HG02610 (cell line): ENCODE measurements around the gene LHFPL3.
"Not testable (repeated sequence)": the region's sequence is repeated elsewhere in the genome, so short reads cannot be mapped to it uniquely, and the experiment has no call there.

ENCODE experiments used
- ATAC-seq: cut with Tn5 transposase; IDR thresholded peaks from one replicate; pipeline ENCODE4 v1.9.1; 2021; ENCODE audit warnings: mild to moderate bottlenecking, moderate library complexity; ENCODE audit not compliant: unreplicated experiment

LHFPL3 gene

DNA sequence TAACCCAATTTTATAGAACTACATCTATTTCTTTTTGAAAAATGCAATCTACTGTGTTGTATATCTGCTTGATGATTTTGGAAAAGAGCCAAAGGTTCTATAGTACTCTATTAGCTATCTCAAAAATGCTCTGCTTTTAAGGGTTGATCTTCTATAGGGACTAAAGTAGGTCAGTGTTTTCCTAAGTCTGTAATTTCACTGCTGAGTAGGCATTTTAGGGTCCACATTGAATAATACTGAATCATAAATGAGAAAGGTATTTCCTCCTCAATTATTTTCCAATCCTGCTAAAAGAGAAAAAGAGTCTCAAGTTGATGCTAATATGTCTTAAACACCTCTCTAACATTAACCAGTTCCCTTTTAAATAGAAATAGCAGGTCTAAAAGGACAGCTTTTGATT lies 244.2 kb downstream of the LHFPL3 start:
- ATAC-seq, result no peak

DNA sequence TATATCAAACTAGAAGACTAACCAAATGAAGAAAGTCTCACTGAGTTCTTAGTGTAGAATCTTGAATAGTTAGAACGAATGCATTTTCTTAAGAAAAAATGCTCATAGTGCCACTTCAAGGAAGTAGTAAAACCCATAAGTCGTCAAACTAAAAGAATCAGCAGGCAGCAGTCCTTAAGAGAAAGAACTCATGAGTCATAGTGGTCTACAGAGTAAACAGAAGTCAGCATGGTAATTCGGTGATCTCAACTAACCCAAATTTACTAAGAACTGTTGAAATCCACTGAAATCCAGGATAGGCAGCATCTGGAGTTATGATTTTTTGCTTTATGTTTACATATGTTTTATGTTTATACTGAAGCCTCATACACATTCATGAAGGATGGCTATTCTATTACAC lies 256.2 kb downstream of the LHFPL3 start:
- no peak for ATAC-seq

DNA sequence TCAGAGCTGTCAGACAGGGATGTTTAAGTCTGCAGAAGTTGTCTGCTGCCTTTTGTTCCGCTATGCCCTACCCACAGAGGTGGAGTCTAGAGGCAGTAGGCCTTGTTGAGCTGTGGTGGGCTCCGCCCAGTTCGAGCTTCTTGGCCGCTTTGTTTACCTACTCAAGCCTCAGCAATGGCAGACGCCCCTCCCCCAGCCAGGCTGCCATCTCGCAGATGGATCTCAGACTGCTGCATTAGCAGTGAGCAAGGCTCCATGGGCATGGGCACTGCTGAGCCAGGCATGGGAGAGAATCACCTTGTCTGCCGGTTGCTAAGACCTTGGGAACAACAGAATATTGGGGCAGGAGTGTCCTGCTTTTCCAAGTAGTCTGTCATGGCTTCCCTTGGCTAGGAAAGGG lies 267.2 kb downstream of the LHFPL3 start:
- ATAC-seq, result not testable (repeated sequence)

DNA sequence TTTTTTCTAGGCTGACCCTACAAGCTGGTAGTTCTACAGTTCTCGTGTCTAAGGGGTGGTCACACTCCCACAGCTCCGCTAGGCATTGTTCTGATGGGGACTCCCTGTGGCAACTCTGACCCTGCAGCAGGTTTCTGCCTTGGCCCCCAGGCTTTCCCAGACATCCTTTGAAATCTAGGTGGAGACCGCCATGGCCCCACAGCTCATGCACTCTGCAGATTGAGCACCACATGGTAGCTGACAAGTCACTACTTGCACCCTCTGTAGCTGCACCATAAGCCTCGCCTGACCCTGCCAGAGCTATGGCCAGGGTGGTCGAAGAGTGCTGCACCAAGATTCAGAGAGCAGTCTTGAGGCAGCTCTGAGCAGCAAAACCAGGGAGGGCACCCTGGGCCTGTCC lies 275.6 kb downstream of the LHFPL3 start:
- ATAC-seq, result no peak

DNA sequence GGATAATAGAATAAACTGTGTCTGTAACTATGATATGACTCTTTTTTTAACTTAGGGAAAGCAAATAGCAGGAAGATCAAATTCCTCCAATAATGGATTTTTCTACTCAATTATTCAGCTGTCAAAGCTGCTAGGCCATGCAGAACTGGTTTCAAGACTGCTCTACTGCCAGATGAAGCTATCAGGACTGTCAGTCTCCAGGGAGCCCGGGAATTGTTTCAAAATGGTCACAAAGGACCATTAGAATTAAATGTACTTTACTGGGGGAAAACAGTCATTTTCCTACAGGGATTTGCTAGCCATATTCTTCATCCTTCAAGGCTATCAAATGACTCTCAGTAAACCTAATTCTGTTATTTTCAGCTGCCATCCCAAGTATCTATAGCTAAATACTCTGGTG lies 276.3 kb downstream of the LHFPL3 start:
- no peak for ATAC-seq

DNA sequence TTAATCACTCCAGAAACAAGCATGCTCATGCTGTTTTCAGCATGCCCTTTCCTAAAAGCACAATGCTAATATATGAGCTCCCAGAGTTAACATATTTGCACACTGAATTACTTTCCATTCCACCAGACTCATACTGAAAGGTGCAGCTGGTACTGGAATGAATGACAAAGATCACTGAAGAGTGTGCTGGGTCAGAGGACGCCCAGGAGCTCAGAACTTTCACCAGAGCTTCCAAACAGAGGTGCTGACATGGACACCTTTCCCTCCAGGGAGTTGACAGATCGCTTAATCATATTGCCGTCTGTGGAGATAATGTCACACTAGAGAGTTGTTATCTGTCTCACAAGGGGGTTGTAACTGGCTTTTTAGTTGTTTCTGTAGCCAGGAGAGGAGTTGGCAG lies 292.9 kb downstream of the LHFPL3 start:
- peak; percentile 88 for ATAC-seq

DNA sequence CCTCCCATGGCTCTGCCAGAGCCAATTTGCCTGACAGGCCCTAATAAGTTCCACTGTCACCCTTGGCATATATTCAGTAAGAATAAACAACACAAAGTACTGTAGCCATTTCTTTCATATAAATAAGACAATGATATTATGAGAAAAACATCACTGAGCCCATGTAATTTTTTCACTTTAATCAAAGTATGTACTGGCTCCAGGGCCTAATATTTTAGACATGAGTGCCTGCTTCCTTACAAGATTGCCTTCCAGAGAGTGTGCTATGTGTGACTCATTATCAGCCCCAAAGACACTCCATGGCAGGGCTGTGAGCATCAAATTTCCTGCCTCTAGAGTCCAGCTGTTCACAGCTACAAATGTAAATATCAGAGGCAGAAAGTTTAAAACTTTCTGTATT lies 297.6 kb downstream of the LHFPL3 start:
- ATAC-seq, result no peak

DNA sequence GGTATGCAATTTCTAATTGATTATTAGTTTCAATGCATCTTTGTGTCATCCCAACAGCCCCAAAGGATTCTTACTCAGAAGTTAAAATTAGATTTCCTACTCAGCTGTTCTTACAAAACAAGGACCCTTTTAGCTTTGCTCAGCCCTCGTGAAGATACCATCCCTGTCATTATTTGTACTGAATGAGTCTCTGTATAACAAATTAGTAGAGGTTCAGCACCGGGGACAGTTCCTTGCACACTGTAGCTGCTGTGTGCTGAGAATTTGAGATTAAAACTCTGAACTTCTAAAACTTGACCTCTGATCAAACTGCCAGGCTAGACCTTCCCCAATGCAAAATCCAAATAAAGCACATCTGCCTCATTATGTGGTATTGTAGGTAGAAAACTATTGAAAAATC lies 299.1 kb downstream of the LHFPL3 start:
- no peak for ATAC-seq

DNA sequence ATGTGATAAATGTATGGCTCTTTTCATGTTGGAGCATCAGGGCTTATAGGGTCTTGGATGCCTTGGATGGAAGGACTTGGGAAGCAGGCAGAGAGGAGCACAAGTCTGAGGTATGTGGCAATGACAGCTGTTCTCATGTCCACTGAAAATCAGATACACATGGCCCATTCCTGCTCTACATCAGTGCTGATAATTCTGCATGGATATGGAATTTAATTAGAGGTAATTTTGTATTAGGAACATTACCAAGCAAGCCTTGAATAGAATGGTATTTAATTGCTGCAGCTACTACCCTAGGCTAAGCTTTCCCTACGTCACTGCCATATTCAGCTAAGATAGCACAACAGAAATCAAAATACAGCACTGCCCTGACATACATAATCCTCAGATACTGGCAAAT lies 299.6 kb downstream of the LHFPL3 start:
- no peak for ATAC-seq

DNA sequence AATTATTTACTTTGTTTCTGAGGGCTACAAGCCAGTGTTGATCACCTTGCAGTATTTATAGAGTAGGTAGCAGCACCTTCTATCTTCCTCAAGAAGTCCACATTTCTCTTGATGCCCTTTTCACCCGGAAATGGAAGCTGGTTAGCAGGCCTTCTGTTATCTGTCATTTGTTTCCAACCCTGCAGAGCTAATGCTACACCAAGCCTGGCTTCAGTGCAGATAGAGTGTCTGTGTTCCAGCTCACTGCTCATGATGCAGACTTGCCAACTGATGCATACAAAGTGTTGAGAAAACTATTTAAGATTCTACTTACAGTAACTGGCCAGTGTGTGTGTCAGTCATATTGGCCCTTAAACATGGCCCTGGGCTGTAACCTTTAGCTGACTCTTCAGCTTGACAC lies 301.0 kb downstream of the LHFPL3 start:
- ATAC-seq, result no peak

DNA sequence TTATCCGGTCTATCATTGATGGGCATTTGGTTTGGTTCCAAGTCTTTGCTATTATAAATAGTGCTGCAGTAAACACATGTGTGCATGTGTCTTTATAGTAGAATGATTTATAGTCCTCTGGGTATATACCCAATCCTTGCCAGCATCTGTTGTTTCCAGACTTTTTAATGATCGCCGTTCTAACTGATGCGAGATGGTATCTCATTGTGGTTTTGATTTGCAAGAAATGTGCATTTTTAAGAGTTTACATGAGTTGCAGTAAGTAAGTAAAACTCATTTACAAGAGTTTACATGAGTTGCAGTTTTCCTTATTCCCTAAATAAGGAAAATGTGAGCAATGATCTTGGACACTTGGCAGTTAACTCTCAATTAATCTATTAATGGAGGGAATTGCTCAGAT lies 312.1 kb downstream of the LHFPL3 start:
- ATAC-seq, result no peak

DNA sequence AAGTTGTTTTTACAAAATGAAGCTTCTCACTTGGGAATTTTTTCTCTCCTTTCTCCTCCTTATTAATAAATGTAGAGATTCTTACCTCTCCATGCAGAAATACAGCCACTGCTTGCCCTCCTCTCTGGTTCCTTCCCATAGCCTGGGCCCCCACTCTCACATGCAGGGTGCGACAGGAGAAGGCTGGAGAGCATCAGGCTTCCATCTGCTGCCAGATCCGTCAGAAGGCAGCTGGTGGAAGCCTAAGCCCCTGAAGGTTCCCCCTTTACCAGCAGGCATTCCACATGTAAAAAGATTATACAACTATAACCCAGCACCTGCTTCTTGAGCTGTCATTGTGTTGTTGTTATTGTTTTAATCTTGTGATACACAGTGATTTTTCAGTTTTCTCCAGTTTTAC lies 314.2 kb downstream of the LHFPL3 start:
- no peak for ATAC-seq

DNA sequence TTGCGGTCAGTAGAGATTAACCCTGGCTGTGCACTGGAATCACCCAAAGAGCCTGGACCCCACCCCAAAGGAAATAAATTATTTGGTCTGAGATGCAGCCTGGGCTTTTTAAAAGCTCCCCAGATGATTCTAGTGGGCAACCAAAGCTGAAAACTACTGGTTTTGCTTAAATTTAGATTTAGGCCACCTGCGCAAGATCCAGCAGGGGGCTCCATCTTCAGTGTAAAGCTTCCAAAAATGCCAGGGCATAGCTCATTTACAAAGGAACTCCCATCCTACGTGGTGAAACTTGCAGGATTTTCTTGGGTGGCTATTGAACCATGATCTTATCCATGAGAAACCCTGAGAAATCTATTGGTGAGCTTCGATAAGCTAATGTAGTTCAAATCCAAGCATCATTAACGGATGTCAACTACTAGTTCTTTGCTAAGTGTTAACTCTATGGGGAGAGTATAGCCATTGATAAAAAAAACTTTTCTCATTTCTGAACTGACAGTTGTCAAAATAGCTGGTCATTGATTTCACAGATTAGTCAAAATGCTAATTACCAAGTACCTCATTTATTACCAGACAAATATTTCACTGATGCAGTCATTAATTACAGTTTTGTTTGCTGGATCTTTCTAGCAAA lies 315.3 kb downstream of the LHFPL3 start:
- ATAC-seq, result no peak

DNA sequence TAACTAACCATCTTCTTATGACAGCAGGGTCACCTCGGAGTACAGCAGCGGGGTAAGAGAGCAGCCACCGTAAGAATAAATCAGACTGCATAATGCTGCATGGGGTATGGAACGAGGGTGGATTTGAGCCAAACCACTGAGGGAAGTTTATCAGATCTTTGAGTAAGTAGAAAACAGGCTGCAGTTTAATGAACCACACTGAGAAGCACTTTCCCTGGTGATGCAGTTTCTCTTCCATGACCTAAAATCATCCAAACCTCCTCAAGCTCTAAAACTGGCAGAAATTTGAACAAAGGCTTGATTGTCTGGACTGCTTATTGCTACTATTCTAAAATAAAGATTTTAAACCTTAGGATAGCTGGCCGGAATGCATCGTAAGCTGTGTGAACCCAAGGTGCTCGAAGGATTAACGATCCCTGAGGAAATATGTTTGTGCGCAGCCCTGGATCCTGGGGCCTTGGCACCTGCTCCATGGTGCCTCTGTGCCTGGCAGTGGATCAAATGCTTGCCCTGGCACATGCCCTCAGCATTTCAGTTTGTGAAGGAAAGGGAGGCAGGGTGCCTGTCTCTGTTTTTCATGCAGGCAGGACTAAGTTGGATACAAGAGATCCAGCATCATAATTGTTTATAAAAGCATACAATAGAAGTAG lies 322.7 kb downstream of the LHFPL3 start:
- no peak for ATAC-seq

DNA sequence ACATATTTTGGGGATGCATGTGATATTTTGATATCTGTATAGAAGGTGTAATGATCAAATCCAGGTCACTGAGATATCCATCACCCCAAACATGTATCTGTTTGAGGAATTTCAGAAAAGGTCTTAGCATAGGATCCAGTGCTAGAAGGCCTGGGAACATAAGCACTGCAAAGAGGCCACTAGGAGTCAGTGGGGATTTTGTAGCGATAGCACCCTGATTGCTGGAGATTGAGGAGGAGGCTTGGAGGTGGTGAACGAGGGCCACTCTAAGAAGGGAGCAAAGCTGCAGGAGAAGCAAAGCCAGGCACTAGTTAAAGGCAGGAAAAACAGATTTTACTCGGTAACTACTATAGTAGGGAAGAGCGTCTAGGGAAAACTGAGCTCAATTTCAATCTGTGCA lies 324.0 kb downstream of the LHFPL3 start:
- no peak for ATAC-seq

DNA sequence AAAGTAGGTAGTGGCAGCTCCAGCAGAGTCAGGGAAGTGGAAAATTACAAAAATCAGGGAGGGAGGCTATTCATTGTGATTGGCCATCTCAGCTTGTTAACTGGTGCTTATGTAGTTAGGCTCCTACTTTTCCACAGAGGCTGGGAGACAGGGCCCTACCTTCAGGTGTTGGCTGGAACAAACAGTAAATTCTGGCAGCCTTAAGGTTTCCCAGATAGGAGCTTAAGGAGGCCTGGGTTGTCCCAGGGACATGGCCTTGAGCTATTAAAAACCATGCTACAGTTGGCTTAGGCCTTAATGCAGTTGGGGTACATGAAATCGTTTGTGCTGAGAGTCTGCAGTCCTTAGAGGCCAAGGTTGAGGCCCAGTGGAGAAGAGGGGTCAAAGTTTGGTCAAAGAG lies 324.5 kb downstream of the LHFPL3 start:
- no peak for ATAC-seq

DNA sequence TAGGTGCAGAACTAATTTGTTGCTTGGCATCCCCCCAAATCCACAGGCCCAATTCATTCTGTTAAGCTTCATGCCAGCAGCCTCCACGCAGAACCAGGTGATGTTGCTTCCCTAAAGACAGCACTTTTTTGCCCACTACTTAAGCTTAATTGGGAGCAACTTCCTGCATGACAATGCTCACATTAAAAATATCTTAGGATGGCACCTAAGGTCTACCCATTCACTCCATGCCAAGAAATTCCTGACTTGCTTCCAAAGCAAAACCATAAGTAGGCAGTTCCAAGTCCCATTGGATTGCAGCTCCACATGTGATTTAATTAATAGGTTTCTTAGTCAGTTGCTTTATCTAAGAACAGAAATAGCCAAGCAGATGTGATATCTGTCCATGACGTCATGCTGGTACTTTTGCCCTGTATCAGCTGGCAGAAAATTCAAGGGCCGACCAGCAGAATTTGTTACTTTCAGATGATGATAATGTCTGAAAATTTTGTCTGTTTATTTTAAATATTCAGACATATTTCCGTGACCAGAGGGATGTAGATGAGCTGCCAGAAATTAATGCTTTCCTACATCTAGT lies 325.5 kb downstream of the LHFPL3 start:
- no peak for ATAC-seq

DNA sequence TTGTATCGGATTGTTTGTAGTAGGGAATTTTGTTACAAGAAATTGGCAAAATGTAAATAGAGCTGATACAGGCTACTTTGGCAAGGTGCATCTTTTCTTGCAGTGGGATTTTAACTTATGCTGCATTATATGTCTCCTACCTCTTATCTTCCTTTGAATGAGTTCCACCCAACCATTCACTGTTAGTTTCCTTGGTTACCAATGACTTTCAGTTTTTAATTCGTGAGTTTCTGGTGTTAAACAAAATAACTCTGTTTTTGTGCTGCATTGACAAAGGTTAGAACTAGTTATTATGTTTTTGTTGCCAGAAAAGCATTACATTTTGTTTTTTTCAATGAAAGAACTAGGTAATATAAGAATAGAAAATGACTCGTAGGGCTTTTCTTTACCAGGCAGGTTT lies 327.2 kb downstream of the LHFPL3 start:
- ATAC-seq, result no peak

DNA sequence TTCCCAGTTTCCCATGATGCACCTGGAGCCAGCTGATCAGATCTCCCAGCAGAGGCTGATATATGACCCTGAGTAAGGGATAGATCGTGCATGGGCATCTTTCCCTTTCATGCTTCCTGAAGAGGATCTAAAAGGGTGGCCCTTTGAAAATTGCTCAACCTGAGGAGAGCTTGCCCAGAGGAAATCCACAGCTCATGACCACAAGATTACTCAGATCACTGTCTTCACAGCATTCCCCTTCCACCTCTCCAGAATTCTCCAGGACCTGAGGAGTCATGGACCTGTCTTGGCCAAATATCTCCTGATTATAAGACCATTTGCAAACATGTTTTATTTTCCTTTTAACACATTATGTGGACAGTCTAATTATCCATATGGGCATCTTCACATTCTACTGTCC lies 328.1 kb downstream of the LHFPL3 start:
- ATAC-seq, result no peak

DNA sequence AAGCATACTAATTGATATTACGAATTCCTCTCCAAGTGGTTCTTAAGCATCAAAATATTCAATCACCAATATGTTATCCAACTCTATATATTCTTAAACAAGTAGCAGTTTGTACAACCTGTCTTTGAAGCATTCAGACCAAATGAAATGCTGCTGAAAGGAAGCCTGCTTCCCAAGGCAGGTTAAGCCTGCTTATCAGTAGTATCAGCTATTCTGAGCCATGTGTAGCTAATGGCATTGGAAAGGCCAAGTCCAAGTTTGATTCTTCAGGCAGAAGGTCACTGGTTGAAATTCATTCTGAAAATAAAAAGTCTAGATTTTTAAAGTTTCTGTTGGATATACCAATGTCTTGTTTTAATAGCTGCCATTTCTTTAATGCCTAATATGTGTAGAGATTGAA lies 328.7 kb downstream of the LHFPL3 start:
- ATAC-seq, result no peak

DNA sequence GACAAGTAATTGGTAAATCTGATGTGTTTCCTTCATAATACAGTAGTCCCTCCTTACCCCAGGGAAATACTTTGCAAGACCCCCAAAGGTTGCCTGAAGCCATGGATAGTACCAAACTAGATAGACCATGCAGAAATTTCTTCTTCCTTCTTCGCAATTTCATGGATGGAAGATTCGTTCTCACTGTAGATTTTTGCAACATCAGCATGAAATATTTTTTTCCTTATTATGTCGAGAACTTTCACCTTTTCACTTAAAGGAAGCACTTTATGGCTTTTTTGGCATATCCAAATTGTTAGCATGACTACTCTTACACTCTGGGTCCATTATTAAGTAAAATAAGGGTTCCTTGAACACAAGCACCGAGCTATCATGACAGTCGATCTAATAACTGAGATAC lies 333.2 kb downstream of the LHFPL3 start:
- ATAC-seq, result no peak

DNA sequence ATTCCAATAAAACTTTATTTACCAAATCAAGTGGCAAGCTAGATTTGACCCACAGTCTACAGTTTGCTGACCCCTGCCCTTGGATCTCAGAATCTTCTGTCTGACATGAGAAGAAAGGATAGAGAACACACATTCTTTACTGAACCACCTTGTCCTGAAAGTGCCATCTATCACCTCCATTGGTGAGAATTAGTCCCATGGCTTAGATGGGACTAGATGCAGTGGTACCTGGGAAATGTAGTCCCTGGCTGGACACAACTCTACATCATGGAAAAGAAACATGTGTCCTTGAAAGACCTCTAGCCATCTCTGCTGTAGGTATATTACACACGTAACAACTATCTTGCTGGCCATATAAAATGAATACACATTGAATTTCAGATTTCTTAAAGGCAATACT lies 336.2 kb downstream of the LHFPL3 start:
- ATAC-seq, result no peak

DNA sequence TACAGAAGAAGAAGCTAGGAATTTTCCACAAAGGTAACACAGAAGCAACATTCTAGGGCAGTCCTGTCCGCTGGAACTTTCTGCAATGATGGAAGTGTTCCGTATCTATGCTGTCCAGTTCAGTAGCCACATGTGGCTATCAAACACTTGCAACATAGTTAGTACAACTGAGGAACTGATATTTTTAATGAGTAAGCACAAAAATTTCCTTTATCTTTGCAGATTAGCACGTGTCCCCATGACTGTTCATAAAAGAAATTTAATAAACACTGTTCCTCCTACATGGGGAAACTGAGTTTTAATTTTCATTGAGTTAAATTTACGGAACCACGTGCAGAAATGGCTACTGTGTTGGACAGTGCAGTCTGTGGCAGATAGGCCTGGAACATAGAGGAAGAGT lies 349.2 kb downstream of the LHFPL3 start:
- no peak for ATAC-seq
